B cell (primary cell): Measurements from ENCODE around the gene MOB3B. TPM values are rescaled to one million over a fixed set of nuclear protein-coding genes. Genes with fewer than 3 reads are reported as not detected.

Experiments
- ATAC-seq: fragments of 200-7000 bp; cut with Tn5 transposase; one replicate; pipeline ENCODE4 v1.10.0; 2021; ENCODE audit warnings: low read depth, mild to moderate bottlenecking, moderate number of reproducible peaks, moderate library complexity
- CTCF ChIA-PET: fragments of 350-600 bp; sonication (Branson Sonifier 250); formaldehyde crosslinking; loops from one replicate; lab custom pipeline; 2021; ENCODE audit warnings: antibody characterized with exemption, inconsistent platforms; lab: Charles Lee
- POLR2A ChIA-PET: fragments of 350-600 bp; sonication (Branson Sonifier 250); formaldehyde crosslinking; loops from one replicate; lab custom pipeline; 2021; ENCODE audit warnings: antibody characterized with exemption; lab: Charles Lee
- DNase-seq: peaks from one replicate; pipeline ENCODE4 v3.0.0; 2013
- H2AFZ ChIP-seq: 2 replicates; pipeline ENCODE4 v1.6.1; 2012; ENCODE audit warnings: mild to moderate bottlenecking, low read depth, low read length; ENCODE audit not compliant: insufficient read depth, poor library complexity, severe bottlenecking
- H3K27ac ChIP-seq, 2 donors: 1 replicate in 1 of 2; 2 replicates in 1 of 2; pipeline ENCODE4 v1.5.1; 2012 to 2013; ENCODE audit warnings: low read length in 2 of 2, mild to moderate bottlenecking in 2 of 2, moderate library complexity in 1 of 2
- H3K27me3 ChIP-seq, 4 experiments: fragments of 200-600 bp in 1 of 4; sonication (generic) in 1 of 4; replicated peaks in 1 of 4; 1 replicate in 2 of 4; 2 replicates in 2 of 4; pipeline versions ENCODE4 v1.6.1 to v1.7.0; 2013 to 2016; ENCODE audit warnings: low read length in 3 of 4, mild to moderate bottlenecking in 2 of 4, mixed read lengths in 1 of 4, moderate library complexity in 1 of 4; ENCODE audit not compliant: insufficient read depth in 4 of 4, control insufficient read depth in 3 of 4; ENCODE audit errors: control extremely low read depth in 1 of 4
- H3K36me3 ChIP-seq, 2 experiments: replicated peaks in 1 of 2; 1 replicate in 1 of 2; 2 replicates in 1 of 2; pipeline versions ENCODE4 v1.6.1 to v1.7.1; 2013; ENCODE audit warnings: low read length in 1 of 2; ENCODE audit not compliant: insufficient read depth in 2 of 2, control insufficient read depth in 1 of 2; ENCODE audit errors: control extremely low read depth in 1 of 2, extremely low read depth in 1 of 2
- H3K4me1 ChIP-seq, 2 donors: fragments of 200-600 bp in 1 of 2; sonication (generic) in 1 of 2; 1 replicate in 1 of 2; 2 replicates in 1 of 2; pipeline versions ENCODE4 v1.5.1 to v1.6.1; 2013 to 2017; ENCODE audit warnings: low read length in 2 of 2; ENCODE audit not compliant: control insufficient read depth in 2 of 2, insufficient read depth in 2 of 2
- H3K4me2 ChIP-seq: replicated peaks from 2 replicates; pipeline ENCODE3; 2012; ENCODE audit warnings: mild to moderate bottlenecking, low read depth, low read length; ENCODE audit not compliant: poor library complexity, severe bottlenecking
- H3K4me3 ChIP-seq, 5 experiments: fragments of 200-600 bp in 1 of 5; sonication (generic) in 1 of 5; 1 replicate in 3 of 5; 2 replicates in 2 of 5; pipeline versions ENCODE4 v1.5.1 to v1.7.0; 2011 to 2016; ENCODE audit warnings: low read length in 4 of 5, mild to moderate bottlenecking in 4 of 5, low read depth in 2 of 5, control low read depth in 1 of 5, moderate library complexity in 1 of 5; ENCODE audit not compliant: insufficient read depth in 1 of 5; ENCODE audit errors: control extremely low read depth in 1 of 5, extremely low read depth in 1 of 5
- H3K79me2 ChIP-seq: fragments of 200-600 bp; sonication (generic); one replicate; pipeline ENCODE4 v1.6.0; 2016; ENCODE audit warnings: low read length; ENCODE audit not compliant: control insufficient read depth, insufficient read depth
- H3K9ac ChIP-seq: fragments of 200-600 bp; sonication (generic); 2 replicates; pipeline ENCODE4 v1.6.1; 2017; ENCODE audit warnings: mild to moderate bottlenecking, low read length, moderate library complexity
- H3K9me3 ChIP-seq, 3 donors: one replicate each; pipeline versions ENCODE4 v1.6.1 to v1.7.1; 2013; ENCODE audit warnings: low read length in 2 of 3; ENCODE audit not compliant: control insufficient read depth in 2 of 3, insufficient read depth in 1 of 3; ENCODE audit errors: control extremely low read depth in 1 of 3
- H4K20me1 ChIP-seq: 2 replicates; pipeline ENCODE4 v1.6.0; 2012; ENCODE audit warnings: mild to moderate bottlenecking, low read length; ENCODE audit not compliant: insufficient read depth, control insufficient read depth, poor library complexity, severe bottlenecking
- H3K27ac Mint-ChIP-seq: one replicate; pipeline ENCODE4 v1.8.0; 2021; ENCODE audit warnings: mixed read lengths
- H3K27me3 Mint-ChIP-seq: one replicate; pipeline ENCODE4 v1.8.0; 2021; ENCODE audit warnings: mixed read lengths
- H3K4me1 Mint-ChIP-seq: one replicate; pipeline ENCODE4 v1.8.0; 2021; ENCODE audit warnings: mixed read lengths
- H3K4me3 Mint-ChIP-seq: one replicate; pipeline ENCODE4 v1.8.0; 2021; ENCODE audit warnings: mixed read lengths
- H3K9me3 Mint-ChIP-seq: one replicate; pipeline ENCODE4 v1.8.0; 2022; ENCODE audit warnings: mixed read lengths; ENCODE audit not compliant: insufficient read depth
- EZH2 ChIP-seq: IDR thresholded peaks from 2 replicates; pipeline ENCODE4 v1.6.1; 2012; ENCODE audit warnings: borderline replicate concordance, low read depth, mild to moderate bottlenecking, moderate library complexity, low read length; ENCODE audit not compliant: insufficient read depth, poor library complexity, severe bottlenecking
- WGBS: methylation state at CpG from one replicate; pipeline ENCODE4 v1.1.5; 2013; ENCODE audit warnings: missing lambda C conversion rate; ENCODE audit not compliant: insufficient coverage; 5-methylcytosine and 5-hydroxymethylcytosine counted together
- intact Hi-C: fragments of 100-400 bp; cut with micrococcal nuclease; formaldehyde crosslinking; loops from one replicate; pipeline ENCODE4 v1.10.0; 2022
- polyA plus RNA-seq: library from polyadenylated mRNA; depleted of rRNA; stranded (reverse); fragments of >200 nt; gene quantifications from 2 replicates; pipeline ENCODE4 v1.2.3, GENCODE V29; 2012
- total RNA-seq, 2 donors: library from RNA; stranded (reverse); fragments of 120-200 nt in 1 of 2; gene quantifications; 1 replicate in 1 of 2; 2 replicates in 1 of 2; pipeline versions ENCODE4 v1.2.3 to v1.2.4, GENCODE V29; 2013 to 2022
- TF ChIP-seq, protein P1 (sequence below): fragments of 200-600 bp; IDR thresholded peaks from one replicate; pipeline ENCODE4 v1.8.0; 2022; ENCODE audit warnings: antibody characterized with exemption, mild to moderate bottlenecking

Gene MOB3B
- total and polyA plus RNA-seq, 2 donors (not counting 1 experiment from before 2014, with no cell fraction given), result 7.3 to 7.9 TPM

DNA sequence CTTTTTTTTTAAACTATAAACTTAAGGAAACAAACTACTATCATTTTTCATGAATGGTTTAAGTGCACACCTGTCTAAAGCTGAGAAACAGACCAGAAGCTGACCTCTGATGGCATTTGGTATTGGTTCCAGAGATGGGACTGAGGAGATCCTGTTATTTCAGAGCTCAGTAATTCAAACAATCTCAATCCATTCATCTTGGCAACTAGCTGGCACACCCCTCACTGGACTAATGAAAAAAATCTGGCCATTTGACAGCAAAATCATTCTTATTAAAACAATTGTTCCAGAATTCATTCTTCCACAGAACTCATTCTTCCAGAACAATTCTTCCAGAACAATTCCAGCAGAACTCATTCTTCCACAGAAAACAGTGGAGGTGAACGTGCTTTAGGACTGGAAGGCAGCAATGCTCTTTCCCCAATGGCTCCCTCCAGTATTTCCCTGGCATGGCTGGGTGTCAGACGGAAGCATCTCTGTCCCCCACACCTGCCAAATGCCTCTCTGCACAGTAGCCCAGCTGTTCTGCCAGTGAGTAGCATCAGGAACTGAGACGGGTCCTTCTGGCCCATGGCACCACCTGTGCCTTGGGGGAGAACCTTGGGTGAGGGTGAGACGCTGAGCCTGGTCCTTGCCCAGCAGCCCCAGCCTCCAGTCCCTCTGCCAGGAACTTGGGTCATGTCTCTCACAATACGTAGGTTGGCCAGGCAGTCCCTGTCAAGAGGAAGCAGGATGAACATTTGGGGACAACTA is 145.2 kb downstream of the MOB3B start:
- Histone ChIP-seq H3K79me2 (peaks cover 80% of the 10 kb centered on the region), H3K36me3 (no peaks in the 10 kb centered on the region), H2AFZ (no peak overlapping the region), H3K4me2 (peak overlapping the region; percentile 66), H3K27me3 (no peaks in the 10 kb centered on the region), H3K9me3 (no peaks in the 10 kb centered on the region), H3K9ac (peak overlapping the region; percentile 40), H3K27ac (peak overlapping the region in 1 of 2 donors; percentile 76), H3K4me1 (peaks cover 83 to 84% of the 10 kb centered on the region in 2 donors), H4K20me1 (peaks cover 9% of the 10 kb centered on the region), H3K4me3 (no peak overlapping the region)
- TF ChIP-seq EZH2, result no peak
- TF ChIP-seq, protein P1, sequence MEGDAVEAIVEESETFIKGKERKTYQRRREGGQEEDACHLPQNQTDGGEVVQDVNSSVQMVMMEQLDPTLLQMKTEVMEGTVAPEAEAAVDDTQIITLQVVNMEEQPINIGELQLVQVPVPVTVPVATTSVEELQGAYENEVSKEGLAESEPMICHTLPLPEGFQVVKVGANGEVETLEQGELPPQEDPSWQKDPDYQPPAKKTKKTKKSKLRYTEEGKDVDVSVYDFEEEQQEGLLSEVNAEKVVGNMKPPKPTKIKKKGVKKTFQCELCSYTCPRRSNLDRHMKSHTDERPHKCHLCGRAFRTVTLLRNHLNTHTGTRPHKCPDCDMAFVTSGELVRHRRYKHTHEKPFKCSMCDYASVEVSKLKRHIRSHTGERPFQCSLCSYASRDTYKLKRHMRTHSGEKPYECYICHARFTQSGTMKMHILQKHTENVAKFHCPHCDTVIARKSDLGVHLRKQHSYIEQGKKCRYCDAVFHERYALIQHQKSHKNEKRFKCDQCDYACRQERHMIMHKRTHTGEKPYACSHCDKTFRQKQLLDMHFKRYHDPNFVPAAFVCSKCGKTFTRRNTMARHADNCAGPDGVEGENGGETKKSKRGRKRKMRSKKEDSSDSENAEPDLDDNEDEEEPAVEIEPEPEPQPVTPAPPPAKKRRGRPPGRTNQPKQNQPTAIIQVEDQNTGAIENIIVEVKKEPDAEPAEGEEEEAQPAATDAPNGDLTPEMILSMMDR, result no peak
- Mint-ChIP-seq H3K9me3 (no peaks in the 10 kb centered on the region), H3K4me1 (peaks cover 88% of the 10 kb centered on the region), H3K27ac (peak overlapping the region; percentile 50), H3K4me3 (peak overlapping the region; percentile 32), H3K27me3 (no peaks in the 10 kb centered on the region)
- POLR2A ChIA-PET, result interaction anchor here (1.0 kb wide), 1 partner anchor 96 kb away, joined by 3 read pairs; no protein-coding TSS in a partner anchor
- intact Hi-C loops, result no loop called here
- ATAC-seq, result peak; percentile 28
- DNase-seq, result no peak
- CTCF ChIA-PET, result interaction anchor here (0.8 to 1.6 kb wide), 3 partner anchors 13 to 145 kb away, joined by 3 to 4 read pairs (median 4); partner anchors contain the start of gene MOB3B
- WGBS, result 59% methylated on average over 5 of the region's 5 CpGs

DNA sequence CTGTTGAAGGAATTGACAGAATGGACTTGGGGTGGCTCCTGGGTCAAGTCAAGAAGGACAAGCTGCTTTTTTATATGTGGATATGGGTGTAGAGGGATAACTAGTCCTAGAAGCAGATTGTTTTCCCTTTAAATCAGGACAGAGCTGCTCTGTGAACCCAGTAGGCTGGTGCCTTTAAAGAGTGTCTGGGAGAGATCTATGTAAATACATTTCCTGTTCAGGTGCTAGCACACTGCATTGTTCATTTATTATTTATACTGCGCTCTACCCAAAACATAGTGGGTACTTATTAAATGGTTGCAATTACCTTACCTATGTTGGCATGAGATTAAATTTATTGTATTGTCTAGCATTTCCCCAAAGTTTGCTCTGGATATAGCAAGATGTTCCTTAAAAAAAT is 146.1 kb downstream of the MOB3B start:
- Histone ChIP-seq H3K4me1 (peaks cover 92 to 94% of the 10 kb centered on the region in 2 donors), H3K4me3 (peak overlapping the region in 1 of 5 experiments; percentile 11), H3K79me2 (peaks cover 81% of the 10 kb centered on the region), H3K27me3 (no peaks in the 10 kb centered on the region), H3K4me2 (peak overlapping the region; percentile 66), H3K9ac (peak overlapping the region; percentile 40), H4K20me1 (peaks cover 9% of the 10 kb centered on the region), H3K36me3 (no peaks in the 10 kb centered on the region), H3K9me3 (no peaks in the 10 kb centered on the region), H3K27ac (peak overlapping the region in 1 of 2 donors; percentile 76), H2AFZ (no peak overlapping the region)
- H3K4me3 Mint-ChIP-seq, result peak overlapping the region; percentile 71
- peak overlapping the region; percentile 88 for H3K27ac Mint-ChIP-seq
- ATAC-seq (peak; percentile 28), DNase-seq (peak; percentile 41)
- CTCF ChIA-PET, result interaction anchor here (0.8 to 1.2 kb wide), 2 partner anchors 54 to 146 kb away, joined by 3 to 4 read pairs; partner anchors contain the start of gene MOB3B
- POLR2A ChIA-PET, result interaction anchor here (0.5 kb wide), 1 partner anchor 96 kb away, joined by 6 read pairs; no protein-coding TSS in a partner anchor
- peaks cover 91% of the 10 kb centered on the region for H3K4me1 Mint-ChIP-seq
- TF ChIP-seq, protein P1, result no peak
- TF ChIP-seq EZH2, result no peak
- H3K27me3 Mint-ChIP-seq, result no peaks in the 10 kb centered on the region
- WGBS, result no CpG with 5 or more reads among the region's 1 CpG
- H3K9me3 Mint-ChIP-seq, result no peaks in the 10 kb centered on the region
- intact Hi-C loops, result loop anchor here (2.0 kb wide), 1 partner anchor 17 kb away; no protein-coding TSS in a partner anchor
